Measurements from ENCODE around the gene SLC39A11. TPM values are rescaled to one million over a fixed set of nuclear protein-coding genes. Genes with fewer than 3 reads are reported as not detected.

Gene SLC39A11
- polyA plus RNA-seq, 3 donors, result 16.6 to 27.9 (median 26.6) TPM

- Histone ChIP-seq H3K79me2 (ENCODE audit: insufficient read depth, low read length) (no peaks in the 10 kb centered on the region), H3K36me3 (replicated peaks in 1 of 2; ENCODE audit: control insufficient read depth in 1 of 2, insufficient read depth in 2 of 2, low read length in 2 of 2) (peaks cover 10 to 32% of the 10 kb centered on the region in 2 donors), H3K9ac (ENCODE audit: insufficient read depth, low read length, poor library complexity, severe bottlenecking) (no peak overlapping the region), H4K20me1 (ENCODE audit: insufficient read depth, low read length) (no peaks in the 10 kb centered on the region), H3K27ac (ENCODE audit: low read depth in 1 of 2, low read length in 2 of 2) (no peak overlapping the region), H3K9me3 (replicated peaks in 1 of 2; ENCODE audit: control insufficient read depth in 1 of 2, insufficient read depth in 1 of 2, low read length in 2 of 2) (no peaks in the 10 kb centered on the region), H3K4me2 (replicated peaks; ENCODE audit: extremely low read depth, low read length, poor library complexity, severe bottlenecking) (no peak overlapping the region), H3K4me3 (replicated peaks in 1 of 3; ENCODE audit: low read depth in 2 of 3, low read length in 3 of 3) (no peak overlapping the region), H3K4me1 (ENCODE audit: control insufficient read depth in 1 of 2, insufficient read depth in 2 of 2, low read length in 2 of 2) (peaks cover 21 to 29% of the 10 kb centered on the region in 2 donors), H3K27me3 (ENCODE audit: control insufficient read depth in 2 of 2, insufficient read depth in 2 of 2, low read length in 2 of 2) (no peaks in the 10 kb centered on the region), H2AFZ (ENCODE audit: insufficient read depth, low read depth, low read length, poor library complexity, severe bottlenecking) (no peak overlapping the region)
- no peak for TF ChIP-seq CTCF (IDR thresholded peaks at IDR 0.05)
- DNase-seq, result no peak
- Mint-ChIP-seq H3K4me3 (no peak overlapping the region), H3K27me3 (ENCODE audit: low read depth in 3 of 3) (peaks cover 0 to 6% (median 0%) of the 10 kb centered on the region in 3 donors), H3K27ac (no peak overlapping the region), H3K4me1 (peaks cover 27% of the 10 kb centered on the region), H3K9me3 (peaks cover 0 to 5% (median 3%) of the 10 kb centered on the region in 7 donors), H3K36me3 (peaks cover 28 to 49% of the 10 kb centered on the region in 2 donors)
- intact Hi-C loops (cut with micrococcal nuclease), result no loop called here
- WGBS (ENCODE audit: insufficient coverage), result 87% methylated on average over 9 of the region's 10 CpGs
Observed at GRCh38 chr17:72717276-72717675, 375.2 kb downstream of the SLC39A11 start.

GRCh38 chr17:72715906-72716572, 376.4 kb downstream of the SLC39A11 start:
- H3K4me3 Mint-ChIP-seq, result no peak overlapping the region
- H3K27ac Mint-ChIP-seq, result peak overlapping the region in 1 of 7 donors; percentile 30
- Histone ChIP-seq H3K9me3 (replicated peaks in 1 of 2; ENCODE audit: control insufficient read depth in 1 of 2, insufficient read depth in 1 of 2, low read length in 2 of 2) (peaks cover 0 to 9% of the 10 kb centered on the region in 2 donors), H3K27ac (ENCODE audit: low read depth in 1 of 2, low read length in 2 of 2) (no peak overlapping the region), H3K79me2 (ENCODE audit: insufficient read depth, low read length) (no peaks in the 10 kb centered on the region), H3K4me2 (replicated peaks; ENCODE audit: extremely low read depth, low read length, poor library complexity, severe bottlenecking) (no peak overlapping the region), H2AFZ (ENCODE audit: insufficient read depth, low read depth, low read length, poor library complexity, severe bottlenecking) (no peak overlapping the region), H4K20me1 (ENCODE audit: insufficient read depth, low read length) (no peaks in the 10 kb centered on the region), H3K36me3 (replicated peaks in 1 of 2; ENCODE audit: control insufficient read depth in 1 of 2, insufficient read depth in 2 of 2, low read length in 2 of 2) (peaks cover 11 to 39% of the 10 kb centered on the region in 2 donors), H3K9ac (ENCODE audit: insufficient read depth, low read length, poor library complexity, severe bottlenecking) (no peak overlapping the region), H3K4me3 (replicated peaks in 1 of 3; ENCODE audit: low read depth in 2 of 3, low read length in 3 of 3) (no peak overlapping the region), H3K4me1 (ENCODE audit: control insufficient read depth in 1 of 2, insufficient read depth in 2 of 2, low read length in 2 of 2) (peaks cover 24 to 34% of the 10 kb centered on the region in 2 donors), H3K27me3 (ENCODE audit: control insufficient read depth in 2 of 2, insufficient read depth in 2 of 2, low read length in 2 of 2) (no peaks in the 10 kb centered on the region)
- no peak for TF ChIP-seq CTCF (IDR thresholded peaks at IDR 0.05)
- 94% methylated on average over 12 of the region's 23 CpGs for WGBS (ENCODE audit: insufficient coverage)
- peaks cover 0 to 6% (median 0%) of the 10 kb centered on the region in 3 donors for H3K27me3 Mint-ChIP-seq (ENCODE audit: low read depth in 3 of 3)
- H3K36me3 Mint-ChIP-seq, result peaks cover 34 to 48% of the 10 kb centered on the region in 2 donors
- DNase-seq, result no peak
- H3K4me1 Mint-ChIP-seq, result peaks cover 30% of the 10 kb centered on the region
- intact Hi-C loops (cut with micrococcal nuclease), result no loop called here
- peaks cover 2 to 13% (median 9%) of the 10 kb centered on the region in 7 donors for H3K9me3 Mint-ChIP-seq
